IMR-90 (cell line): ENCODE data around the gene UCHL1. TPM values are rescaled to one million over a fixed set of nuclear protein-coding genes. Genes with fewer than 3 reads are reported as not detected.

Experiments
- ATAC-seq: fragments of 200-7000 bp; cut with Tn5 transposase; 2 replicates; pipeline ENCODE4 v1.9.1; 2020; ENCODE audit warnings: low read depth, mild to moderate bottlenecking, moderate library complexity
- BruUV-seq: library from RNA; stranded (reverse); fragments of 400-500 nt; replicated peaks from 2 replicates; lab custom pipeline; 2021; lab: Mats Ljungman, UMichigan
- CTCF ChIA-PET: fragments of 300-600 bp; formaldehyde crosslinking; extraction: SDS; loops from one replicate; lab custom pipeline; 2021; ENCODE audit warnings: antibody characterized with exemption; lab: Yijun Ruan, JAX
- POLR2A ChIA-PET: fragments of 300-600 bp; sonication (Branson Sonifier 250); formaldehyde crosslinking; loops from one replicate; lab custom pipeline; 2022; ENCODE audit warnings: antibody characterized with exemption; ENCODE audit not compliant: unreplicated experiment; lab: Charles Lee
- DNase-seq: peaks from one replicate; pipeline ENCODE4 v3.0.0; 2013
- H2AFZ ChIP-seq: replicated peaks from 2 replicates; pipeline ENCODE3; 2013; ENCODE audit warnings: low read length, mild to moderate bottlenecking; ENCODE audit not compliant: poor library complexity
- H2AK5ac ChIP-seq: 2 replicates; pipeline ENCODE4 v1.6.1; 2013; ENCODE audit warnings: low read depth, low read length, inconsistent platforms
- H2AK9ac ChIP-seq: replicated peaks from 2 replicates; pipeline ENCODE3; 2013; ENCODE audit warnings: mild to moderate bottlenecking, low read depth, low read length, moderate library complexity; ENCODE audit not compliant: poor library complexity
- H2BK120ac ChIP-seq: 2 replicates; pipeline ENCODE4 v1.6.1; 2013; ENCODE audit warnings: low read depth, low read length, inconsistent platforms
- H2BK15ac ChIP-seq: 3 replicates; pipeline ENCODE4 v1.6.1; 2013; ENCODE audit warnings: low read depth, low read length, inconsistent platforms
- H2BK20ac ChIP-seq: 2 replicates; pipeline ENCODE4 v1.6.1; 2013; ENCODE audit warnings: low read depth, mild to moderate bottlenecking, inconsistent platforms, low read length, moderate library complexity
- H2BK5ac ChIP-seq: 2 replicates; pipeline ENCODE4 v1.6.1; 2013; ENCODE audit warnings: mild to moderate bottlenecking, low read depth, low read length, inconsistent platforms; ENCODE audit not compliant: poor library complexity, severe bottlenecking
- H3K14ac ChIP-seq: replicated peaks from 2 replicates; pipeline ENCODE4 v1.6.1; 2013; ENCODE audit warnings: low read depth, low read length, inconsistent platforms
- H3K18ac ChIP-seq: 2 replicates; pipeline ENCODE4 v1.6.1; 2013; ENCODE audit warnings: low read depth, low read length, control low read depth
- H3K23ac ChIP-seq: 2 replicates; pipeline ENCODE4 v1.6.1; 2013; ENCODE audit warnings: low read depth, low read length, inconsistent platforms
- H3K27ac ChIP-seq: 2 replicates; pipeline ENCODE4 v1.5.1; 2013; ENCODE audit warnings: mild to moderate bottlenecking, control low read depth, low read length; ENCODE audit not compliant: insufficient read depth
- H3K27me3 ChIP-seq: 2 replicates; pipeline ENCODE4 v1.6.1; 2013; ENCODE audit warnings: low read length; ENCODE audit not compliant: control insufficient read depth, insufficient read depth
- H3K36me3 ChIP-seq: 2 replicates; pipeline ENCODE4 v1.6.1; 2013; ENCODE audit warnings: low read length, mixed read lengths; ENCODE audit not compliant: control insufficient read depth, insufficient read depth
- H3K4ac ChIP-seq: 2 replicates; pipeline ENCODE4 v1.6.1; 2013; ENCODE audit warnings: low read depth, low read length, inconsistent platforms
- H3K4me1 ChIP-seq: 2 replicates; pipeline ENCODE4 v1.6.1; 2013; ENCODE audit warnings: low read length, mixed read lengths; ENCODE audit not compliant: control insufficient read depth, insufficient read depth
- H3K4me2 ChIP-seq: 2 replicates; pipeline ENCODE4 v1.6.1; 2013; ENCODE audit warnings: low read depth, mild to moderate bottlenecking, control low read depth, low read length, moderate library complexity
- H3K4me3 ChIP-seq: 2 replicates; pipeline ENCODE4 v1.5.1; 2013; ENCODE audit warnings: low read depth, mild to moderate bottlenecking, control low read depth, low read length, moderate library complexity; ENCODE audit not compliant: insufficient read depth
- H3K56ac ChIP-seq: 2 replicates; pipeline ENCODE4 v1.6.1; 2013; ENCODE audit warnings: low read length, inconsistent platforms; ENCODE audit not compliant: insufficient read depth; ENCODE audit errors: extremely low read depth
- H3K79me1 ChIP-seq, 2 experiments: 2 replicates each; pipeline ENCODE4 v1.6.1; 2013; ENCODE audit warnings: low read length in 2 of 2, inconsistent platforms in 1 of 2, low read depth in 1 of 2
- H3K9ac ChIP-seq: 2 replicates; pipeline ENCODE4 v1.6.1; 2013; ENCODE audit warnings: low read depth, low read length, control low read depth
- H3K9me1 ChIP-seq: 2 replicates; pipeline ENCODE4 v1.6.1; 2013; ENCODE audit warnings: low read length, inconsistent platforms; ENCODE audit not compliant: insufficient read depth
- H3K9me3 ChIP-seq: 2 replicates; pipeline ENCODE4 v1.6.1; 2013; ENCODE audit warnings: low read length; ENCODE audit not compliant: control insufficient read depth, insufficient read depth
- H4K20me1 ChIP-seq: 2 replicates; pipeline ENCODE4 v1.6.1; 2013; ENCODE audit warnings: low read length, inconsistent platforms; ENCODE audit not compliant: insufficient read depth
- H4K5ac ChIP-seq: 2 replicates; pipeline ENCODE4 v1.6.1; 2013; ENCODE audit warnings: mild to moderate bottlenecking, low read depth, low read length, control low read depth
- H4K8ac ChIP-seq, 2 experiments: 2 replicates each; pipeline ENCODE4 v1.6.1; 2013; ENCODE audit warnings: low read depth in 2 of 2, low read length in 2 of 2, control low read depth in 1 of 2, inconsistent platforms in 1 of 2
- H4K91ac ChIP-seq: 2 replicates; pipeline ENCODE4 v1.6.1; 2013; ENCODE audit warnings: low read depth, low read length, inconsistent platforms; ENCODE audit not compliant: insufficient read depth
- BHLHE40 ChIP-seq: fragments of 150-350 bp; IDR thresholded peaks from 2 replicates; pipeline ENCODE4 v1.6.1; 2016; ENCODE audit warnings: mild to moderate bottlenecking, low read depth, low read length
- CHD1 ChIP-seq: IDR thresholded peaks from 2 replicates; pipeline ENCODE4 v1.6.1; 2012; ENCODE audit warnings: low read depth, low read length, improper control_type of control experiment
- CTCF ChIP-seq: conservative IDR thresholded peaks from 2 replicates; pipeline ENCODE4 v1.5.1; 2012; ENCODE audit warnings: mild to moderate bottlenecking, low read depth, low read length, improper control_type of control experiment
- FOS ChIP-seq: fragments of 150-350 bp; IDR thresholded peaks from 2 replicates; pipeline ENCODE4 v1.6.1; 2016; ENCODE audit warnings: low read depth, low read length
- MAZ ChIP-seq: IDR thresholded peaks from 2 replicates; pipeline ENCODE4 v1.6.1; 2012; ENCODE audit warnings: low read depth, mild to moderate bottlenecking, low read length, improper control_type of control experiment, moderate library complexity, borderline replicate concordance
- MXI1 ChIP-seq: IDR thresholded peaks from 2 replicates; pipeline ENCODE4 v1.6.1; 2012; ENCODE audit warnings: low read depth, mild to moderate bottlenecking, low read length, moderate library complexity, borderline replicate concordance
- POLR2A ChIP-seq: IDR thresholded peaks from 2 replicates; pipeline ENCODE4 v1.6.1; 2012; ENCODE audit warnings: mild to moderate bottlenecking, low read depth, low read length
- RAD21 ChIP-seq: IDR thresholded peaks from 2 replicates; pipeline ENCODE4 v1.6.1; 2012; ENCODE audit warnings: low read length, improper control_type of control experiment
- WGBS, 2 experiments: methylation state at CpG; one replicate each; pipeline versions ENCODE4 v1.1.5 to v1.1.7; 2013; ENCODE audit warnings: missing lambda C conversion rate in 2 of 2; ENCODE audit not compliant: insufficient read length in 1 of 2; ENCODE audit errors: extremely low coverage in 2 of 2; 5-methylcytosine and 5-hydroxymethylcytosine counted together
- dilution Hi-C: fragments of 300-500 bp; cut with HindIII; formaldehyde crosslinking; loops from one replicate; pipeline ENCODE4 v1.14.3; 2018; ENCODE audit warnings: low sequenced_read_pairs; ENCODE audit not compliant: unreplicated experiment
- in situ Hi-C: fragments of 300-500 bp; cut with MboI; formaldehyde crosslinking; loops from 3 replicates; pipeline ENCODE4 v1.14.3; 2019; ENCODE audit warnings: low sequenced_read_pairs, inconsistent platforms, mixed read lengths
- intact Hi-C: fragments of 100-400 bp; cut with micrococcal nuclease; formaldehyde crosslinking; loops from 2 replicates; pipeline ENCODE4 v1.10.0; 2022
- polyA plus RNA-seq, 3 experiments: library from polyadenylated mRNA; depleted of rRNA; stranded (reverse); fragments of >200 nt; gene quantifications; 2 replicates each; pipeline ENCODE4 v1.2.3, GENCODE V29; 2012; ENCODE audit warnings: low replicate concordance in 1 of 3
- total RNA-seq: library from RNA; depleted of rRNA; stranded (reverse); fragments of >200 nt; gene quantifications from 2 replicates; pipeline ENCODE4 v1.2.3, GENCODE V29; 2012
- TF ChIP-seq, protein P1 (sequence below): fragments of 150-350 bp; IDR thresholded peaks from 2 replicates; pipeline ENCODE4 v1.6.1; 2017; ENCODE audit warnings: mild to moderate bottlenecking, antibody characterized with exemption, low read length, low read depth

UCHL1 gene
- total and polyA plus RNA-seq, 2 of the 4 experiments (the other 2 are of a cell fraction), result 972 to 2,118 TPM

GRCh38 chr4:41214136-41214824 lies 42.4 kb upstream of the UCHL1 start, which contains the start of gene APBB2:
Gene APBB2, minus strand, starts transcription at chr4:41214542. Its CDS starts 181,288 bp downstream, at chr4:41033254.
- Histone ChIP-seq H2BK120ac (peak within 1 kb of the TSS; percentile 81), H2AK5ac (peak within 1 kb of the TSS; percentile 87), H3K9ac (peak within 1 kb of the TSS; percentile 97), H2BK5ac (peak within 1 kb of the TSS; percentile 67), H3K36me3 (no peaks in the 10 kb centered on the region), H3K27me3 (no peaks in the 10 kb centered on the region), H3K23ac (peak within 1 kb of the TSS; percentile 93), H2AFZ (peak within 1 kb of the TSS; percentile 93), H3K14ac (peak within 1 kb of the TSS; percentile 87), H4K5ac (peak within 1 kb of the TSS; percentile 72), H3K9me3 (0 out of 2 replicates have a peak, but pooled peaks cover under 1% of the 10 kb centered on the region), H2BK15ac (peak within 1 kb of the TSS; percentile 89; the same call in 2 of the 3 replicates), H3K18ac (peak within 1 kb of the TSS; percentile 87), H4K91ac (peak within 1 kb of the TSS; percentile 75), H4K20me1 (no peaks in the 10 kb centered on the region), H3K79me1 (peaks cover 11 to 26% of the 10 kb centered on the region in 2 experiments), H3K4ac (peak within 1 kb of the TSS; percentile 85), H3K9me1 (no peaks in the 10 kb centered on the region; the same call in 1 of the 2 replicates), H3K4me3 (peak within 1 kb of the TSS; percentile 68), H2BK20ac (peak within 1 kb of the TSS; percentile 50), H2AK9ac (peak within 1 kb of the TSS; percentile 86), H3K56ac (peak within 1 kb of the TSS; percentile 73), H3K4me1 (peaks cover 2% of the 10 kb centered on the region; the same call in 1 of the 2 replicates), H3K27ac (peak within 1 kb of the TSS; percentile 55), H4K8ac (peak within 1 kb of the TSS; percentile 35 to 72; a peak in 3 of 4 replicates), H3K4me2 (peak within 1 kb of the TSS; percentile 100)
- peak; percentile 97 for DNase-seq
- CTCF ChIA-PET, result interaction anchor here (0.6 to 1.5 kb wide), 13 partner anchors 32 to 290 kb away, joined by 3 to 6 read pairs (median 4); no protein-coding TSS in a partner anchor
- POLR2A ChIA-PET, result interaction anchor here (0.5 to 0.7 kb wide), 2 partner anchors 254 to 301 kb away, joined by 4 to 9 read pairs; no protein-coding TSS in a partner anchor
- TF ChIP-seq, protein P1, sequence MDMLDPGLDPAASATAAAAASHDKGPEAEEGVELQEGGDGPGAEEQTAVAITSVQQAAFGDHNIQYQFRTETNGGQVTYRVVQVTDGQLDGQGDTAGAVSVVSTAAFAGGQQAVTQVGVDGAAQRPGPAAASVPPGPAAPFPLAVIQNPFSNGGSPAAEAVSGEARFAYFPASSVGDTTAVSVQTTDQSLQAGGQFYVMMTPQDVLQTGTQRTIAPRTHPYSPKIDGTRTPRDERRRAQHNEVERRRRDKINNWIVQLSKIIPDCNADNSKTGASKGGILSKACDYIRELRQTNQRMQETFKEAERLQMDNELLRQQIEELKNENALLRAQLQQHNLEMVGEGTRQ, result no peak
- TF ChIP-seq RAD21 (peak; percentile 69), CHD1 (0 out of 2 replicates have a peak, but pooled peaks have one; percentile 9), FOS (no peak), MXI1 (peak; percentile 74; the same call in 1 of the 2 replicates), MAZ (peak; percentile 97), BHLHE40 (peak; percentile 23; the same call in 1 of the 2 replicates), CTCF (peak; percentile 67), POLR2A (peak; percentile 59; the same call in 1 of the 2 replicates)
- BruUV-seq, result no TSS peak
- intact Hi-C loops, result loop anchor here (1.0 to 5.0 kb wide), 5 partner anchors 37 to 287 kb away; no protein-coding TSS in a partner anchor
- peak; percentile 87 for ATAC-seq
- dilution Hi-C loops, result no loop called here
- WGBS, 2 experiments, result 1% methylated on average over 44 of the region's 71 CpGs; no CpG with 5 or more reads in 1 of the 2 experiments
- in situ Hi-C loops, result no loop called here
